HG03159 (cell line): Measurements from ENCODE around the gene KCNH8.

ENCODE experiments used
- ATAC-seq: cut with Tn5 transposase; IDR thresholded peaks from one replicate; pipeline ENCODE4 v1.9.1; 2021; ENCODE audit warnings: mild to moderate bottlenecking, moderate library complexity; ENCODE audit not compliant: unreplicated experiment

KCNH8 gene

DNA sequence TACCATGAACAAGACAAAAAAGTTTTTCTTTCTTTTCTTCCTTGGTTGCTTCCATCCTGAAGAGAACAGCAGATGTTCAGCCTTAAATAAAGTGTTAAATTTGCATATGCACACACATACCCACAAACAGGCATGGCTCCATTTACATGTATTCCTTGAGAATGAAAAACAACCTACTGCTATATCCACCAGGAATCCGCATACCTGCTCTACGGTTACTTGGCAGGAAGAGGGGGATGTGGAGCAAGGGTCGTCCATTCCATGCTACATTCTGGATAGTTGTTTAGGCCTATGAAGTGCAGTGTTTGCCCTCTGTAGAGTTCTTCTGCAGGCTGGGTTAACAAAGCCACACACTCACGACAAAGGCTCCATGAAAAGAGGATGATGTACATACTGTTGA, 322.8 kb downstream of the KCNH8 start:
- ATAC-seq = no peak

DNA sequence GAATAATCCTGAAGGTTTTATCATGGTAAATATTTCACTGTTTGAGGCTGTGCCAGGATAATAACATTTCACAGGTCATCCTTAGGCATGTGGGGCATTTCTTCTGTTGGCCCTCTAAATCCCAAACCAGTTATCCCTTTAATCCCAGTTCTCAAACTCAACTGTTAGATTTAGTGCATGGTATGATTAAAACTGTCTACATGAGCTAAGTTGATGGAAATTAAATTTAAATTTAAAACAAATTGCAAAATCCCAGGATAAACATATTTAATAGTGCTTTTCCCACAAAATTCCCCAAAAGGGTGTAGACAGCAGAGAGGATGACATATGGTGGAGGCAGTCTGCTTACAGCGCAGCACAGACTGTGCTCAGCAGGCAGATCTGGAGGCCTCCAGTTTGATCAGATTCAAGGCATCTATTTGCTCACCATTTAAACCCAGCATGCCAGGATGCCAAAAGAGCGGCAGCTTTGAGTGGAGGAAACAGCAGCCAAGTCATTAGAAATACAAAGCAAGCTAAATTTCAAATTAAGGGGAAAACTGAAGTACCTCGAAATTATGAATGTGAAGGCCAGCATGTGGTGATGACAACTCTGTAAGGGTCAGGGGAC, 325.8 kb downstream of the KCNH8 start:
- ATAC-seq = no peak

DNA sequence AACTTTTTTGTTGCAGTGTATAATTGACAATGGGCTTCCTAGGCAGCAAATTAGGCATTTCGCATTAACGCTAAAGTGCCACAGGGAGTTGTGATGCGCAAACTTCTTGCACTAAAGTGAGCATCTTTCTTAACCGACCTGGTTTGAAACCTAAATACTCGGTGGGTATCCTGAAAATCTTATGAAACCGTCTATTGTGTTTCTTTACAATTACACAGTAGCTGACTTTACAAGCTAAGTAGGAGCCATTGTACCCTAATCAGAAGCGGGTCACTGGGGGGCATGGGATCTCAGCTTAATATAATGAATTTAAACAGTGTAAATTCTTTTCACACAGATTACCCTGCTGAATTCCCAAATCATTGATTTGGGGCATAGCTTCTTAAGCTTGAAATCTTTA, 328.0 kb downstream of the KCNH8 start:
- ATAC-seq = no peak

DNA sequence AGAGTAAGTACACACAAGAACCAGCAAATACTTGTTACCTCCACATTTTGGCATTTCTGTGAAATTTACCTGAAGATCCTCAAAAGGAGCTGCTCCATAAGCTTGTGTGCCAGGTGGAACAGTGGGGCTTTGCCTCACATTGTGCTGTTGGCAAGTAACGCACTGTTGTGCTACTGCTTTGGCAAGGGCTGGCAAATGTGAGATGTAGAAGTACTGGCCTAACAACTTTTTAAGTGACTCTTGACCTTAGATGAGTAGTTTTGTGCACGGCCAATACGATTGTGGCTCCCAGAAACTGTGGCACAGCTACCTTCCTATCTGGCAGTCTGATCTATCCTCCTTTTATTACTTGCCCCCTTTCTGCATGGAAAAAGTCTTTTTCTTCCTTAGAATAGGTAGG, 337.0 kb downstream of the KCNH8 start:
- no peak for ATAC-seq

DNA sequence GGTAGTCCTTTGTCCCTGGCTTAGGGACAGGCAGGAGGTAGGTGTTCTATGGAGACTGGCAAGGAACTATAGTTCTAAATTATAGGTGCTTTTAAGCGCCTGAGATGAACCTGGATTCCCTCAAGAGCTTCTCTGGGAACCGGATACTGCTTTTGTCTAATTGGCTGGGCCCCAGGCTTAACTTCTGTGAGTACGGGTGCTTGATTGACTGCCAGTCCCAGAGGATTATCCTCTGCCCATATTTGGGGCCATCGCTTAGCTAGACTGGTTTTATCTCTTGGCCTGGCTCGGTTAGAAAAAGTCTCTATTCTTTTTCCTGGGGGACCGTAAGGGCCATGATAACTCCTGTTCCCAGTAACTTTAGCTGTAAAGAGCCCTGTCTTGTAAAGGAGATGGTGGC, 339.1 kb downstream of the KCNH8 start:
- no peak for ATAC-seq

DNA sequence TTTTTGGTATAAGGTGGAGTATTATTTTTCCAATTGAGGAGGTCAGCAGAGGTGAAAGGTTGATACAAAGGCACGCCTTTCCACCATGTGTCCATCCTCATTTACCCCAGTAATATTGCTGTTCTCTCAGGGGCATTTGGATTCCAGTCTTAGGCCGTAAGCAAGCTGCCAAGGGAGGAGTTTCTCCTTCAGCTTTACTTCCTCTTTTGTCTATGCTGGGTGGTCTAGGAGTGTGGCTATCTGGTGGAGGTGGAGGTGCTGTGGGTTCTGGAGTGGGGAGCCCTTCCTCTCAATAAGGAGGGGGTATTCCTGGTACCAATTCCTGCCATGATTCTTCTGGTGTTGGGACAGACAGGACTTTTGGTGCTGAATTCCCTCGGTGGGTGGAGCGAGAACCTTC, 340.6 kb downstream of the KCNH8 start:
- ATAC-seq = no peak

DNA sequence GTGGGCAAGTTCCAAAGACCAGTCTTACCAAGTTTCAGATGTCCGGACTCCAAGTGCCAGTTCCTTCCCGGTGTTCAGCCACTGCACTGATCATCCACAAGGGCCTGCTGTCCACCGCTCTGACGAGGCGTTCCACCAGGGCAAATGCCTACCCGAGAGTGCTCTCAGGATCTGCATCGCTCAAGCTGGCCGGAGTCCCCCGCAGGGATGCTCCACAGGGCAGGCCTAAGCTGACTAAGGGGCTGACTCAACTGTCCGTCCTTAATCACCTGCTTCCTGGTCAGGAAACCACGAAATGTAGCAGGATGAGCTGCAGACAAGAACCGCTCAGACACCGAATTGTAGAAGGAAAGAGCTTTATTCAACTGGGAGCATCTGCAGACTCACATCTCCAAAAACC, 341.6 kb downstream of the KCNH8 start:
- no peak for ATAC-seq

DNA sequence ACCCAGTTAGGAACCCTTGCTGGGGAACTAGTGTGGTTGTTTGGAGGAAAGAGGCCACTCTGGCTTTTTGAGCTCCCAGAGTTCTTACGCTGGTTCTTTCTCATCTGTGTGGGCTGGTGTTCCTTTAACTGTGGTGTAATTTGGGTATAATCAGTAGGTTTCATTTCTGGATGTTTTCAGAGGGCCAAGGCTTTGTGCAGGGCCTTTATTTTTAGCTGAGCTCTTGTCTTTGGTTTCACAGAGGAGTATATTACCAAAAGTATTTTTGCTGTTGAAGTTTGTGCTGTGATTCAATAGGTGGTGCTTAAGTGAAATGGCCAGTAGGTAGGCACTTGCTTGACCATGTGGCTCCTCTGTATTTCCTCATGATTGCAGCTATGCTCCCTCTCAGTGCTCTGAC, 357.9 kb downstream of the KCNH8 start:
- no peak for ATAC-seq

DNA sequence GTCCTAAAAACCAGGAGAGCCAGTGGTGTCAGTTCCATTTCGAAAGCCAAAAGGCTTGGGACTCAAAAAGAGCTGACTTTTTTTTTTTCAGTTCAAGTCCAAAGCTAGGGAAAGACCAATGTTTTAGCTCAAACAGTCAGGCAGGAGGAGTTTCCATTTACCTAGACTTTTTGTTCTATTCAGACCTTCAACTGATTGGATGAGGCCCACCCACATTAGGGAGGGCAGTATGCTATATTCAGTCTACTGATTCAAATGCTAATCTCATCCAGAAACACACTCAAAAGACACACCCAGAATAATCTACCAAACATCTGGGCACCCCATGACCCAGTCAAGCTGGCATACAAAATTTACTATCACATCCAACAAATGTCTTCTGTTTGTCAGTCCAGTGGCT, 374.0 kb downstream of the KCNH8 start:
- ATAC-seq = no peak

DNA sequence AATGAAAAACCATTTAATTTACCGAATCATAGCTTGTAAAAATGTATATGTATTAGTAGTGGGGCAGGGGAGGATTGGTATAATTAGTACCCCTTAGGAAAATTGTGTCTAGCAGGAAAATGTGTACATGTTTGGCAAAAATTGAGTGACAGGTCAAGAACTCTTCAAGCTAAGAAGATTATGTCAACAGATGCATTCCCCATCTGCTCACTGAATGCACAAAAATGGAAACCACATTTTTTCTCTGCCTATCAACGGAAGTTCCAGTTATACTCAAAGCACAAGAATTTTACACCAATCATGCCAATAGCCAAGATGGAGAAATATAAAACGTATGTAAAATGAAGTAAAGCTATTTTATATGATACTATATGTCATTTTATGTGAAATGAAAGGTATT, 377.8 kb downstream of the KCNH8 start:
- no peak for ATAC-seq

DNA sequence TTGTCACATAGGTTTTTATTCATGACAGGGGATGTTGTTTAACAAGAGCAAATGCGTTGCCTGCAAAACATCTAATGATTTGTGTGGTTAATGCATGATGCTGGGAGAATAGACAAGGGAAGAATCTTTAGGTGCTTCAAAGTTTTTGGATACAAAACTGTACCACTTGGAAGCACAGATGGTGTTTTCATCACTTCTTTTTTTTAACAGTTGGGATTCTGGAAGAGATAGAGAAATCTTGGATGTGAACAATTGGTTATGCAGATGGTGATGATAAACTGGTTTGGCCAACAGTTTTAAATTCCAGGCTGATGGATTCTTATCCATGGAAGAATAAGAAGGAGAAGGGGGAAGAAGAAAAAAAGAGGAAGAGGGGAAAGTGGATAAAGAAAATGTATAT, 379.4 kb downstream of the KCNH8 start:
- ATAC-seq = no peak

DNA sequence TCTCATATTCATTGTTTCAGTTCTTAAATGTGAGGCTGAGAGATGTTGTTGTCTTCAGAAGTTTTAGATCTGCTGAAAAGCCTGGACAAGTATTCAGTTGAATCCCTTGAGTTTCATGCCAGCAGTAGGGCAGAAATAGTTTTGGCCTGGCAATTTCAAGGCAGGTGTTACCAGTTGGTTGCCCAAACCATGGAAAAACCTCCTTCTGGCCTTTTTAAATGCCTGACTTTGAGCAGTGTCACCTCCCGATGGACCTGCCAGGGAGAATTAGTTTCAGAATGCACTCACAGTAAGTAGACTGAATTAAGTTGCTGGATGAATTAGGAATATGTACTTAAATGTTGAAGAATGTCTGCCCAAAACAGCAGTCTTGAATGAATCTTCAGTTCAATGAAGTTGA, 383.1 kb downstream of the KCNH8 start:
- ATAC-seq = no peak

DNA sequence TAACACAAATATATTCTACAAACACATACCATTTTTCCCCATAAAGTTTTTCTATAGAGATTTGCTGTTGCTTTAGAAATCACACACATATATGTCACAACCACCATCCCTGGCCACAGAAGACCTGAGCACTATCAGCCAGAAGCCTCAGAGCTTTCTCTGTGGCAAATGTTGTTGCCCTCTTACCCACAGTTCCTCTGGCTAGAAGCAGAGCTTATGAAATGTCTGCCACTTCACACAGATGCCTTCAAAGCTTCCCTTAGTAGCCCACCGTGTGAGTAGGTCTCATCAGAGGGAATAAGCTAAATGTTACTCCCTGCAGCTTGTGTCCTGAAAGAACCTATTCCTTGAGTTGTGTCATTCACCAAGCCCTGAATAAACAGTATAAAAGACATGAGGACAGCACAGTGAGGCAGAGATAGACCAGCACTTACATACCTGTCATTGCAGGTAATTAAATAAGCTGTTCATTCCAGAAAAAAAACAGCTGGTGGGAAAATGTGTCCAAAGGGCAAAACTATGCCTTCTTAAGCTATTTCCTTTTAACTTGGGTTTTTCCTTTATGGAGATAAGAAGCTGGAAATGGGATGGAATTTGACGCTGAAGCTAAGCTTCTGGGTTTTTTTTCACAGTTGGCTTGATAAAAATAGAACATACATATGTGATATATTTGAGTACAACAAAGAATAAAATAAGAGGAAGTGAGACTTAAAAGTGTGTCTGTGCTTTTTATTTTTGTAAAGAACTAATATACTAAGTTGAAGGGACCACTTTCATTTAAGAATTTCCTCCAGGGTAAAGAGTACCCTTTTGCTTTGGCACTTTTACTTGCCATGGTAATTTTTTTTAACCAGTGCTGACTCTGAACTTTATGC, 391.4 kb downstream of the KCNH8 start:
- peak; percentile 77 for ATAC-seq

DNA sequence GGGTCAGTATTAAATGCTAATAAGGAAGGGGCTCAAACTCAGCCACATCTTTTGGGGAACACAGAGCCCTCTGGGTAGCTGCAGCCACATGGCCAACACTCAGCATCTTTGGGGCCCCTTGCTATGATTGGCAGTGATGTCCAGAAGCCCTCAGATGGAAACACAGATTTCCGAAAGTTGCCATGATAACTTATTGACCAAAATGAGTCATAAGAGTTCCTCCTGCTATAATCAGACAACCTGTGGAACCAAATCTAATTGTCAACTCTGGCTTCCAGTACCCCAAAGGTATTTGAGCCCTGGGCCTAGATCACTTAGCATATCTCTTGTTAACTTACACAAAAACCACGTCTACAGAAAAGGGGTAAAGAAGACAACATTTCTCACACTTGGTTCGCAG, 392.2 kb downstream of the KCNH8 start:
- ATAC-seq = peak; percentile 32

DNA sequence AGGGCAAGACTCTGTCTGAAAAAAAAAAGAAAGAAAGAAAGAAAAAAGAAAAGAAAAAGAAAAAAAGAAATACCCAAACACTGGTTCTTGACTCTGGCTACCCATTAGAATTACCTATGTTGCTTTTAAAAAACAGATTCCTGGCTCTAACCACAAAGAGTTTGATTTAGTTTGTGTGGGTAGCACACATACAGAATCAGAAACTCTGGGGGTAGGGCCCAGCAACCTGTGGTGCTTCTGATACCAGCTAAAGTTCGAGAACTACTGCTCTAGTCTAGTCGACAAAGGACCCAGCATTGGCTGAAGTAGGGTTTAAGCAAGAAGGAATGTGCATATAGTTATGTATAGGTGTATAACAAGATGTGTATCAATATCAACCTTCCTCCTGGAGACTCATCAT, 393.0 kb downstream of the KCNH8 start:
- ATAC-seq = no peak

DNA sequence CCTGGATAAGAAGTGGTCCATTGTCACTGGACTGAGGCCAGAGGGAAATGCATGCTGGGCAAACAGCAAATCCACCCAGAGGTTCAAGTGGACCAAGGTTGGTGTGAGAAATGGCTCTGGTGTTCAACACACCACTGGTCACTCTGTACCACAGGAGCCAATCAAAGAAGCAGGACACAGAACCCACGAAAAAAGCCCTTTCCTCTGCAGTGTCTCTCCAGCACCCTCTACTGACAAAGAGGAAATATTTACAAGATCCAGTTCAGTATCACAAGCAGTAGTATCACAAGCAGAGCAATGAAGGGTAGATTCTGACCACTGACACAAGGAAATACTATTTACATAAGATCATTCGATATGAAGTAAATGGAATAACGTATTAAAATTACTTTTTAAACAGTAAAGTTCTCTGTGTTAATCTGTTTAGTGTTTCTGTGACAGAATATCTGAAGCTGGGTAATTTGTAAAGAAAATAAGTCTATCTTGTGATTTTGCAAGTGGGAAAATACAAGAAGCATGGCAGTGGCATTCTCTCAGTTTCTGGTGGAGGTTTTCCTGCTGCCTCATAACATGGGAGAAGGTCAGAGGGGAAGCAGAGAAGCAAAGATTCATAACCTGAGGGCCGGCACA, 395.0 kb downstream of the KCNH8 start:
- ATAC-seq = peak; percentile 51

DNA sequence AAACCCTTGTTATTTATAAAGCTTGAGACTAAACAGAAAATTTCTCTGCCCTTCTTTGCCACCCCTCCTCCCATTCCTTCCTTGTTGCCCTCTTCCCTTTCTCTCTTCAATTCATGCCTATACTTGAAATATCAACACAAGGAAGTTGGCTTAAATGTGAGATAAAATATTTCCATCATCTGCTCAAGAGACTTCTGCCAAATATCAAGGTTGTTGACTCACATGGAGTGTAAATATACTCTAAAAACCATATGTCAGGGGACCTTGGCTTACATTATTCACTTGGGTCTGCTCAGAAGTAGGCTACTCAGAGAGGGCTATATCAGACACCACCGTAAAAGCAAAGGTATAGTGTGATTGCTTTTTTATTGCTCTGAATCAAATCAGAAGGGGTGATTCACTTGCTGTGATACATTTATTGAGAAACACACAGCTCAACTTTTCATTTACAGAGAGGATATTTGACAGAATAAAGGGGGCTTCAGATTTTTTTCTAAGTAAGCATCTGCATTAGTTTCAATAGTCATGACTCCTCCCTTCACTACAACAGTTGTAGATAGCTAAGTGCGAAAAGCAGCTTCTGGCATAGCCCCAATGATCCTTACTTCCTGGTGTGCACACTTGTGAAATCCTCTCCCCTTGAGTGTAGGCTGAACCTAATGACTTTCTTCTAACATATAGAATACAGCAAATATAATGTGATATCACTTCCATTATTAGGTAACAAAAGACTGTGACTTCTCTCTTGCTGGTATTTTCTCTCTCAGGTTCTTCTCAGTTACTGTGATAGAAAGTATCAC, 399.6 kb downstream of the KCNH8 start:
- no peak for ATAC-seq

DNA sequence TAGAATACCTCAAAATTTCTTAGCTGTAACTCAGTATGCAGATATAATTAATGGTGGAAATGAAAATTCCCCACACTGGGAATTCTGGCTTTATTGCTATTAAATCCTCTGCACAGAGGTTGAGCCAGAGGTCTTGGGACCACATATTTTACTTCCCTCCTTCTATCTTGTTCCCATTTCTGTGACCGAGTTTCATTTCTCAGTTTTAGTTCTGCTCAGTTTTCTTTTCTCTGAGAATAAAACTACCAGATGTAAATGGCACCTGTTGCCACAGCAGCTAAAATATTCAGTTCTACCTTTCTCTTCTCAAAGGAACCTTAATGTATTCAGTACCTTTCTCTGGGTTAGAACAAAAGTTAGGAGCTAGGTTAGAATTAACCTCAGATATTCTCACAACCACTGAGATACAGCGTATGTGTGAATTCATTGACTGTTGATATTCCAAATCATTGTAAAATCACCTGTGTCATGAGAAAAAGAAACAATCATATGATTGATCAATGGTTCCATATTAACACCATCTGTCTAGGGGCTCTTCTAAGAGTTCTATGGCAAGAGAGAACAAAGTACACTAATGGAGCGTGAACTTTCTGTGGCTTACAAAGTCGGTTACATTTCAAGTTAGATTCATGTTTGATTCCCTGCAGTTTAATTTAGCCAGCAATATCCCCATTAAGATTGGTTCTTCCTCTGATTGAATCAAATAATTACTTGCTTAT, 411.6 kb downstream of the KCNH8 start:
- ATAC-seq = peak; percentile 97

DNA sequence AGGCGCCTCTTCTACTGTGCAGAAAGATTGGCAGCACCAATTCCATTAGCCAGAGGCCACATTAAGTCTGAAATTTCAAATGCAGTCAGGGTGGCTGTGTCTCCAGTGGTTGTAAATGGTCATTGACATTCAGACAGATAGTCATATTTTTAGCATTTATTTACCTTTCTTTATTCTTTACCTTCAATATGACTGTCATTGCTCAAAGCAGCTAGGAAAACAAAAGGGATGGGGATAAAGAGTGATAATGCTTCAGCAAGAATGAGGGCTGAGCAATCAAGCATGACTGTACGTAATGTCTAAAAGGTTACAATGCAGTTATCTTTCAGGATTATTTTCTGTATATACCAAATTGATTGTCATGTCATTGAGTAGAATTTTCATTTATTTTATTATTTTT, 425.3 kb downstream of the KCNH8 start:
- ATAC-seq = no peak

DNA sequence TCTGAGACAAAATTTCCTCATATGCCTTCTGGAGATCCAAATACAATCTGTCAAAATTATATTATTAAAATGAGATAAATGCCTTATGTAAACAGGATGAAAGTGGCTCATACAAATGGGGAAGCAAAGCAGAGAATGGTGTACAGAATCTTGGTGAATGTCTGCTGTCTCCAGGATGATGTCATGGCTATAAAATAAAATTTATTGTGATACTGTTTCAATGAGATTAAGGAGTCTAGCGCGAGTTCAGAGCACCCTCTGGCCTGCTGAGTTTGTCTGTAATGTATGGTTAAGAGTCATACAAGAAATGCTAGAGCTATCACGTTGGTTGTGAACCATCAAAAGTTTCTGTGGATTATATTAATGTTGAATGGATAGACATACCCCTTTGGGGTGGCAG, 426.0 kb downstream of the KCNH8 start:
- ATAC-seq = no peak

DNA sequence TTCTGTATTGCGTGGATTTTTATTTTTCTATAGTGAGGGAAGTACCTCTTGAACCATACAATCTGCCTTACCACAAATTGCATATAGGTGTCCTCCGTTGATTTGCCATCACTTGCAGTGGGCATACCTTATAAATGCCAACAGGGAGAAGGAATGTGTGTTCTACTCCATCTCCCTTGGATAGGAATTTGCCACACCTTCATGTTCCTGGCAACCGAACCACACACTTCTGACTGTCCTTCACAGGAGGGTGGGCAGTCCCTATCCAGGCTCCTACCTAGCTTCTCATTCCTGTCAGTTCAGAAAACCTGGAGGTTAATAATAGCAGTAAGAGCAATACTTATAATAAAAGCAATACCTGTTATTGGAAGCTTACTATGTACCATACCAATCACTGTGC, 428.0 kb downstream of the KCNH8 start:
- ATAC-seq = no peak
